Renal pelvis (tissue), 4 donors: Measurements from ENCODE around the gene SKIDA1. TPM values are rescaled to one million over a fixed set of nuclear protein-coding genes. Genes with fewer than 3 reads are reported as not detected.
A peak's percentile ranks its signal among the peaks of the same experiment; 100 is the strongest.

Experiments used
- DNase-seq: peaks from one replicate; pipeline ENCODE4 v3.0.0-alpha.2; 2013
- polyA plus RNA-seq, 3 donors: library from polyadenylated mRNA; unstranded; fragments of 120-200 nt; gene quantifications; one replicate each; pipeline ENCODE4 v1.2.1, GENCODE V29; 2013; ENCODE audit not compliant: insufficient read length in 3 of 3

The SKIDA1 gene
- polyA plus RNA-seq, 3 donors, result 11.8 to 14.4 (median 13.6) TPM

DNA sequence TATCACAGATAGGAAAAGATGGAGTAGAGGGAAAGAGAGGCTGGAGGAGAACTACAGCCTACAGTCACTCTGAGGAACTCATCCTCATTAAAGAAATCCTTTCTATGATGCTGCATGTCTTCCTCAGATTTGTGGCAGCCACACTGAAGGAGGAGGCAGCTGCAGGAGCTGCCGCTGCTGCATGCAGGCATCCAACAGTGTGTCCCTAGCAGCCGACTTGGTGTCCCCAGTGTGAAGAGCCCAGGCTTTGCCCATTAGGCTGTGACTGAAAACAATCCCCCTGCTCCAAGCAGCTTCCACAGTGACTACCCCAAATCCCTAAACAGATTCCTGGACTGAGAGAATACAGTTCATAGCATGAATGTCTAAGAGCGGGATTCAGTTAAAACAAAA, 23.1 kb downstream of the SKIDA1 start:
- DNase-seq, result no peak

DNA sequence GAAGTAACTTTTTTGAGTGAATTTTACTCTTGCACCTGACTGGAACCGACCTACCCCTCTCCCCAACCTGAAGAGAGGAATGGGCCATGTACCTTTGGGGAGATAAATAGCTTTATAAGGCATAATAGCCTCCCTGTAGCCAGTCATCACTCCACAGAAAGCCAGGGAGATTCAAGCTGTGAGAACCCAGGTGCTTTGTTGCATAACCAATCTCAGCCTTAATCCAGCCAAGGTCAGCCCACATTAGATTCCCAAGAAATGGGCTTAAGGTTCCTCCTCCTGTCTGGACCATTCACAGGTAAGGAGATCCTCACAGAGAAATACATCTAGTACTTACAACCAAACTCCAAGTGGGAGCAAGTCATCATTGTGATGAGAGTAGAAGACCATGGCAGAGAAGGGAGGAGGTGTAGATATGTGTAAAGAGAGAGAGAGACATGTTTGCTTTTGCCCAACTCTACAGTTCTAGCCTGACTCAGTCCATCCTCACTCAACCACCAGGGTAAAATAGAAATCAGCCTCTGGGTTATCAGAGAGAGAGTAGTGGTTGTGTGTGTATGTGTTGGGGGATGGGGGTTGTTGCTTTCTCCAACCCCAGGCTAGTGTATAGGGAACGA, 23.6 kb downstream of the SKIDA1 start:
- DNase-seq, result no peak

DNA sequence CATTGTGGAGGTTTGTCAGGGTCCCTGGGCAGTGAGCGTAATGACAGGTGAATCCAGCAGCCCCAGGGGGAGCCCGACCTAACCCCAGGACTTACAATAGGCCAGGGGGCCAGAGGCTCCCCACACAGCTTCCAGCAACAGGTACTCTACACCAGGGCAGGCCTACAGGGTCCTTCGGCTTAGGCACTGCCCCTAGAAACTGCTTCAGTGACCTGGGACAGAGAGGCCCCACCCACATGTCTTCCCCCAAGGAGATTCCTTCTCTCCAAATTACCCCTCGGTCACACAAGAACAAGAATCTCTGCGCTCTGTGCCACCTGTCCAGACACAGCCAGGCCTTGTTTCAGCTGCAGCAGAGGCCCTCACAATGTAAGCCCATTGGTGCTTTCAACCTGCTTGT, 24.4 kb downstream of the SKIDA1 start:
- DNase-seq, result no peak

DNA sequence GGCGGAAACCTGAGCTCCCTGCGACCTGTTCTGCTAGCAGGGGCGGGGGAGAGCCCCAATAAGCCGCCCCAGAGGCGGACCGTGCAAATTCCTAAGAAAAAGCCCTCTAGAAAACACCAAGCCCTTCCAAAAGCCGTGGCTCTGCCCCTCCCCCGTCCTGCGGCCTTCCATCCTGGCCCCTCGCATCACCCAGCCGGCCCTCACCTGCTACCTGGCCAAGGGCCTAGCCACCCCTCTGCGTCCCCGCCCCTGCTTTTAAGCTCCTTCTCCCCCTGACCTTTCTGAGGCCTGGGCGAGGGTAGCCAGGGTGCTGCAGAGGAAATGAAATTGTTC, 24.9 kb downstream of the SKIDA1 start:
- no peak for DNase-seq

DNA sequence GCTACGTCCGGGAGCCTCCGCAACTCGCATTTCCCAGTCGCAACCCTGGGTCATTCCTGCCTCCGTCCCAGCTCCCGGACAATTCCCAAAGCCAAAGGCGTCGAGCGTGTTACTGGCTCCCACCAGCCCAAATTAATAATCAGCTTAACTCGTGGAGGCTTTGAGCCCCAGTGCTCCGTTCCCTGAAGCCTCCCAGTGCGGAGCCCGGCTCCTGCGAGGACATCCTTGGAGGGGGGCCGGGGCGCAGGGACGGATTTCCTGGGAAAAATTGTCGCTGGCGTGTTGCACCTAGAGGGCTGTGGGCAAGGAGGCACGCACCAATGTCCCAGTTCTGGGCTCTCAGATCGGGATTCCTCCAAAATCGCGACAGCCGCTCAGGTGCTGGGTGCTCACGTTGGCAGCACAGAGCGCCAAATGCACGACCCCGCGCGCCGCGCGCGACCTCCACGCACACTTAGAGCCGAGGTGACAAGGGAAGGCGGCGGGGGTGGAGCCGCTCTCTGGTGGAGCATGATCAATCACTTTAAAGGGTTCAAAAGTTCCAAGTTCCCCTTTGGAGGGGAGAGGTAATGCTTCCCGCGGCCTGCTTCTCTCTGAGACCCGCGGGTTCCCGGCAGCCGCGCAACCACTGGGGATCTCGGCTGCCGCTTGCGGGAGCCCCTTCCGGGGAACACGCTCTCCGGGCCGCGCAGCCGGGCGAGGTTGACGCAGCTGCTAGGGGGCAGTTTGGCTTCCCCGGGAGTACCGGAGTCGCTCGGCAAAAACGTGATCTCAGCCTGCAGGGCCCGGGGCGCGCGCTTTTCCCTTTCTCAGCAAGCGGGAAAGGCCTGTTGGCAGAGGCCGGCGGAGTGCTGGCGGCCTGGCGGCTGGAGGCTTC, 25.5 kb downstream of the SKIDA1 start:
- no peak for DNase-seq

DNA sequence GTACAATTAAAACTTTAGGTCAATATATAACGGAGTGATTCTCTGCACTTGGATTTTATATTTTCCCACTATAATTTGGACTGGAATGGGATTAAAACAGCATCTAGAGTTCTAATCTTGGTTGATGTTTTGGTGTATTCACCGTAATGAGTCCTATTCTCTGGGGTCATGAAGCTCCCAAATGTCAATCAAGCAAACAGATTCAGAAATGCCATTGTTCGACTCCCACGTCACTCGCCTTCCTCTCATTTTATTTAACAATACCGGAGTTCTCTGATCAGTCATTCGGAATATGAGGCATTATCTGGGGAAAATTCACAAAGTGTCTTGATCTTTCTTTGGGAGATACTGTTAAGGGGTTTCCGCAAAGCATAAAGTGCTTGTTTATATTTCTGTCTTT, 26.5 kb downstream of the SKIDA1 start:
- no peak for DNase-seq

DNA sequence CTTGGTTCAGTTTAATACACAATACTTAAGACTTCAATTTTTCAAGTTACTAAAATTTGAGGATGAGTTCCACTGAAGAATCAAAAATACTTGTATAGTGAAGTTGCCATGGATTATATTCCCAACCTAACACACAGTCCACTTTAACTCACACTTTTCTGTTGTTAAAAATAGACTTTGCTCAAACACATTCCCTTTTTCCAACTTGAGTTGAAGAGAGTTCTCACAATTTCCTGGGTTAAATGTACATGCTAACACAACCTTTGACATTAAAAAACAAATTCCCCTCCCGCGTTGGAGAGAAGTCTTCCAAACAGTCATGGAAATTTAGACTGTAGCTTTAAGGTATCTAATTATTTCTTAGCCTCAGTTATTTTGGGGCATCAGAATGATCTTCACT, 27.1 kb downstream of the SKIDA1 start:
- no peak for DNase-seq

DNA sequence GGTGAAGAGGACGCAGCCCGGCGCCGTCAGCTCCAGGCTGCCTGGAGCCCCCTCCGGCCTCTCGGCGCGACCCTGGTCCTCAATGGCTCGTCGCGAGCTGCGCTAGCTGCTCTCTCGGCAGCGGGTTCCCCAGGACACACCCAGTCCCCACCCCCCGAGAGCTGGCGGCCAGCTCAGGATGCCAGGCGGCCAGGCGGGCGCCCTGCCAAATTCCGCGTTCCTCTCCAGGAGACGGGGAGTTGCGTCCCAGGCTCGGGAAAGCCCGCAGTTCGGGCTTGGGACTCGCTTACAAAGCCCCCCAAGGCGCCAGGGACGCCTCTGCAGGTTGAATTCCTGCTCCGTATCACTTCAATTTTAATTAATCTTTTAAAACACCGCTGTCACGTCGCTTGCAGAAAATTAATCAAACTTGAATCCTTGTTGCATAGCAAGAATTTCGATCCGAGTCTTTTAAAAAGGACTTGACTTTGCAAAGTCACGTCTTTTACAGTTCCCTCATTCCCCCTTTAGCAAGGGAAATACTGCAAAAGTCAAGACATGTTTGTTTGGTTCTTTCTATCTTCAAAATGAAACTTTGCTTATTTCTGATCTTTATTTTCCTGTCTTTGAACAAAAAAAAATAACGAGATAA, 28.2 kb downstream of the SKIDA1 start:
- DNase-seq, result peak; percentile 93

DNA sequence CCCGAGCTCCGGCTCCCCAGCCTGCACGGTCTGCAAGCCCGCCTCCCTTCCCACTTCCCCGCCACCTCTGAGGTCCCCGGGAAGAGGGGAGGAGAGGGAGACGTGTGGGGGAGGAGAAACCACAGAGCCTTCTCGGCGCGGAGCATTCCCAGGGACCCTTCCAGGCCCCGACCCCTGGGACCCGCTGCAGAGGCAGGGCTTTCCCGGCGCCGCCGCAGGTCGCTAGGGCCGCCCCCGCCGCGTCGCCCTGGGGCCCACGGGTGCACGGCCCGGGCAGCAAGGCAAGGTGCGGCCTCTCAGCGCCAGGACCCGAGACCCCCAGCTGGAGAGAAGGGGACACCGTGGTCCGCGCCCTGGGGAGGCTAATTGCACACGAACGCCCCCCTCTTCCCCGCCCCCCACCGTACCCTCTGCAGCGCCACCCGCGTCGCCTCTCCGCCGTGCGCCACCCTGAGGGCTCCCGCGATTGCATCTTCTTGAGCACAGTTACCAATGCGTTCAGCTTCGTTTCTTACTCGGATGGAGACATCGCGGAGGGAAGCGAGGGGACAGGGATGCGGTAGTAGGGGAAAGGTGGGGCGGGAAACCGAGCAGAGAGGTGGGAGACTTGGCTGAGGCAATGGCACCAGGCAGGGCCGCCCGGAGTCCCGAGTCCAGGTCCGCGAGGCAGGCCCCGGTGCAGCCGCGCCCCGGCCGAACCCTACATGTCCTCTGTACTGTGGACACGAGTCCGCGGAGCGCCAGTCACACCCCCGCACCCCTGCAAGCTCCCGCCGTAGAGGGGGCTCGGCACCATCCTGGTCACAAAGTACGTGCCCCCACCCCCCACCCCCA, 28.9 kb downstream of the SKIDA1 start:
- DNase-seq, result no peak

DNA sequence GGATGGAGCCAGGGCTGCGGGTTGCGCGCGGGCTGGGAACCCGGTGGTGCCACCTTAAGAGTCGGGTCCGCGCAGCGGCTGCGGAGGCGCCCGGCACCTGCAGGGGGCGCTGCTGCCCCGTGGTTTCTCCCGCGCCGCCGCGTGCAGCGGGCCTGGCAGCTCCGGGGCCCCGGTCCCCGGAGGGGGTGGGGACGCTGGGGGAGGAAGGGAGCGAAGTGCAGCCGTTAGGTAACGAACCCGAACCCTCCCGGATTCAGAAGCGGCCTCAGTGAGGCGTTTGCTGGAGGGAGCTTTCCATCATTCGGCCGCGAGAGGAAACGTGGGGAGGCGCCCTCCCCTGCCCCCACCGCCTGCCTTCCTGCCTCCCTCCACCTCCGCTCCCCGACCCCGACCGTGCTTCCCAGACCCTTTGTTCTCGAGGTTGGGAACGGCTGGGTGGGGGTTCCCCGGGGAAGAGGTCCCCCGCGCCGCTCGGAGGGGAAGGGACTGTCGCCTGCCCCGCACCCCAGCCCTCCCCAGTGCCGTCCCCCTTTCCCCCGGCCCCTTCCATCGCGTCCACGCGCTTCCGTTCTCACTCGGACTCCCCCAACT, 29.6 kb downstream of the SKIDA1 start:
- DNase-seq, result peak; percentile 96

DNA sequence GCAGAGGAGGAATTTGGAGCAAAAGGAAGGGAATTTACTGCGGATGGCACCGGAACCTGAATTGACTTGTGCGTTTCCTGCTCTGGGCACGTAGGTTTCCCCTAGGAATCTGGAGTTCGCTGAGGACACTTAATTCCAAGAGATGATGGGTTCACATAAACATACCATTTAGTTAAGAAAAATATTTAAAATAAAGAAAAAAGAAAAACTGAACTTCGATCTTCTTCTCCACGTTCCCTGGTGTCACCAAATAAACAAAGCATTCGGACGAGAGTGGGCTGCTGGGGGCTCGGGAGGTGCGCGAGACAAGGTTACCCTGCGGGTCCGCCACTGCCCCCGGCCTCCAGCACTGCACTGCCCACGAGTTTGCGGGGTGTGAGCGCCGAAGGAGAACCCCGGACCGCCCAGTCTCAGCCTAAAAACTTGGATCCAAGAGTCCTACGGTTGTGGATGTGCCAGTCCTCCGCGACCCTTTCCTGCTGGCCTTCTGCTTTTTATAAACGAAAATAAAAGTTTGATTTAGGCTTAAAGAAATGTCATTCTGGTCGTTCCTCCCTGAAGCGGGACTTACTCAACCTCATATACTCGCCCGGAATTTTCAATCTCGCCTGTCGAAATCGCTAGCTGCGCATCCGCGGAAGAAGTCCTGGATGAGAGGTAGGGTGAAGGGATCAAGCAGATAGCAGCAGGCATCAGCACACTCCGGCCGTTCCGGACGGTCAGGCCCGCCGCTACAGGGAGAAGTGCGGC, 30.3 kb downstream of the SKIDA1 start:
- no peak for DNase-seq

DNA sequence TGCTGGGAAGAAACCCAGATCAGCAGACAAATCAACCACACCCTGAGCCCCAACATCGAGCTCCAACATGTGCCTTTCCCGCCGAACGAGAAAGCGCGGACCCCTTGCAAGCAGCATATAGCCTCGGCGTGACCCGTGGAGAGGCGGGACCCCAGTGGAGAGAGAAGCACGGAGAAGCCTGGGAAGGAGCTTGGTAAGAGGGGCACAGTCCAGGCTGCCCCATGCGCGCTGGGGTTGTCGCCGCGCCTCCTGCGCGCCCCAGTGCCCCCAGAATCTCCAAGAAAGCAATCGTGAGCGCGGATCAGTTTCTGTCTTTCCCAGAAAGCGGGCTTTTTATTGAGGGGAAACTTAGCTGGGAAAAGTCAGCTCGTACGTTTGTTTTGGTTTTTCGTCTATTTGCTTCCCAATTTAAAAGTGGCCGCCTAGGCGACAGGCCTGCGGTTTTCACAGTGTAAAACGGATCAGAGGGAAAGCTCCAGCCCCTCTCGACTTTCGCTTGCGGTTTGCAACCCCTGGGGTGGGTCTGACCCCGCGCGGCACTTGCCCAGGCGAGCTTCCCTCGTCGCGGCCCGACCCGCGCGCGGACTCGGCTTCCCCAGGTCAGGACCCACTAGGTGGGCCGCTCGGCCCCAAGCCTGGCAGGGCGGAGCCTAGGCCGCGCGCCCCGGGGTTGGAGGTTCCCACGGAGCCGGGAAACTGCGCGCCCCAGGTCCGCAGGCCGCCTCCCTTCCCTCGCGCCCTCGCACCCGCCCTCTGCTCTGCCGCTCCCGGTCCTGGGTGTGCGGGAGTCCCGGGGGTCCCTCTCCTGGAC, 31.1 kb downstream of the SKIDA1 start:
- no peak for DNase-seq

DNA sequence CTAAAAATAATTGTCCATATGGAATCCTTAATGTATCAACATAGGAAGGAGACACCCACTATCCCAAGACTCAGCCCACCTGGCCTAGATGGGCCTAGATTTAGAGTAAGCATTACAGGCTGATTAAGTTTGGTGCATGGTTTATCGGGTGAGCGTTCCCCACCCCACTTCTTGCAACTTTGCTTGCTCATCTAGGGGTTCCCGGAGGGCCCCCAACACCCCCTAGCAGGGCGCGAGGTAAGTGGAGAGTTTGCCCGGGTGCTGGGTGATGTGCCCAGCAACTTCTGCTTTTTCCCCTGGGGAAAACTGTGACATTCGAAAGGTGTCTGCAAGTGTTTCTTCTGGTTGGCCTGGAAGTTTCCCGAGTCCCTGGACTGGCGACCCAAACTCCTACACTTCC, 31.7 kb downstream of the SKIDA1 start:
- no peak for DNase-seq

DNA sequence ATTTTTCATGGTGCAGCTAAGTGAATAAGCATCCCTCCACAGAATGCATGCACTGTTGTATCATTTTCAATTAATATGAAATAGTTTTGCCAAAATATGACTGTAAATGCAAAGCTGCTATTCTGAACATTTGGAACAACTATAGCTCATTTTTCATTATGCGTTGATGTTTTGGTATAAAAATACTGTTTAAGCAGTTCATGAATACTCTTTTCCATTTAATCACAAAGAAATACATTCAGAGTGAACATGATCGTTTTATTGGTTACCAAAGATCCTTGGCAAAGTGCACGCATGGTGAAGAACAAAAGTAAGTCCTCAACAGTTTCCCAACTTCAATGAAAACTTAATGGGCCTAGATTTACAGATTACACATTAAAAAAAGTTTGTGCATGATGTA, 33.1 kb downstream of the SKIDA1 start:
- no peak for DNase-seq

DNA sequence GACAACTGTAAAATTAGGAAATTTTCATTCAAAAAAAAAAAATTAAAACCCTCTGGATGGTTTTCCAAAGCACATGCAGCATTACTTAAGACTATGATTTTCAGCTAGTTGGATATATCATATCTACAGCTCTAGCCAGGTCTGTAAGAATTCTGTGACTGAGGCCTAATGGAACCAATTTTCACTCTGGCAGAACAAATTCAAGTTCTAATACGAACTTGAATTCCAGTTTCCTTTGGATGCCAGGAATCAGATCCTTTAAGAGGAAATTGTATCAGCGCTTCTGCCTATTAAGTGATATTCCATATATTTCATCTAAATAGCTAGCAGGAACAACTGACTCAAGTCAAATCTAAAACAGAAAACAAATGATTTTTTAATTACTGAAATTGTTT, 34.8 kb downstream of the SKIDA1 start:
- DNase-seq, result no peak

DNA sequence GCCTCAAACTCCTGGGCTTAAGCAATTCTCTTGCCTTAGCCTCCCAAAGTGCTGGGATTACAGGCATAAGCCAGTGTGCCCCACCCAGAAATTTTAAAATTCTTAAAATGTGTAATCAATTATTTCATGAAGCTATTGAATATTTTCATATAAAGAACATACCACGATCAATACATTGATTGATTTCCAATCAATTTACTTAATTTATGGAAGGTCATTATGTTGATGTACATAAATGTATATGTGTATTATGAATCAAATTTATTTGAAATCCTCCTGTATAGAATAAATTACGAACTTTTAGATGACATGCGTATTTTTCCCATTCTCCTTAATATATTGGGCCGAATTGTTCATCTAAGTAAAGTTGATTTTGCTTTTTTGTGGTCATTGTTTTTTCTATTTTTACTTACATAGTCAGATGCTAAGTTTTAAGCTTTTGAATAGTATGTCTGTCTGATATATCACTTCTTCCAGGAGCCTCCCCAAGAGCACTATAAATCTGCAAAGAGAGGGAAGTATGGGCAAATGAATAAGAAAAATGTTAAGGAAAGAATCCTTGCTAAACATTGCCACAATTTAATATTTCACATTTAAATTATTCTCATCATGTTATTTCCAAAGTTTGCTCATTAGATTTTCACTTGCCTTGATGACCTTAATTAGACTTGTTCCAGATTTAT, 35.3 kb downstream of the SKIDA1 start:
- DNase-seq, result no peak

DNA sequence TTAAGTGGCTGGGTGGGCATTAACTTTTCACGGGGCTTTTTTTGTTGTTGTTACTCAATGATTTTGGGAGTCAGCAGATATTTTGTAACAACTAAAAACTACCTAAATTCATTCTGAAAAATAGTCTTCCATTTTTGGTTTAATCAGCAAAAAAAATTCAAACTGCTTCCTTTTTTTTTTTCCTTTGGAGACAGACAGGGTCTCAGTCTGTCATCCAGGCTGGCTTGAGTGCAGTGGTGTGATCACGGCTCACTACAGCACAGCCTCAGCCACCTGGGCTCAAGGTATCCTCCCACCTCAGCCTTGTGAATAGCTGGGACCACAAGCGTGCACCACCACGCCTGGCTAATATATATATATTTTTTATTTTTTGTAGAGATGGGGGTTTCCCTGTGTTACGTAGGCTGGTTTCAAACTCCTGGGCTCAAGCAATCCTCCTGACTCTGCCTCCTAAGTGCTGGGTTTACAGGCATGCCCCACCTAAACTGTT, 36.5 kb downstream of the SKIDA1 start:
- no peak for DNase-seq

DNA sequence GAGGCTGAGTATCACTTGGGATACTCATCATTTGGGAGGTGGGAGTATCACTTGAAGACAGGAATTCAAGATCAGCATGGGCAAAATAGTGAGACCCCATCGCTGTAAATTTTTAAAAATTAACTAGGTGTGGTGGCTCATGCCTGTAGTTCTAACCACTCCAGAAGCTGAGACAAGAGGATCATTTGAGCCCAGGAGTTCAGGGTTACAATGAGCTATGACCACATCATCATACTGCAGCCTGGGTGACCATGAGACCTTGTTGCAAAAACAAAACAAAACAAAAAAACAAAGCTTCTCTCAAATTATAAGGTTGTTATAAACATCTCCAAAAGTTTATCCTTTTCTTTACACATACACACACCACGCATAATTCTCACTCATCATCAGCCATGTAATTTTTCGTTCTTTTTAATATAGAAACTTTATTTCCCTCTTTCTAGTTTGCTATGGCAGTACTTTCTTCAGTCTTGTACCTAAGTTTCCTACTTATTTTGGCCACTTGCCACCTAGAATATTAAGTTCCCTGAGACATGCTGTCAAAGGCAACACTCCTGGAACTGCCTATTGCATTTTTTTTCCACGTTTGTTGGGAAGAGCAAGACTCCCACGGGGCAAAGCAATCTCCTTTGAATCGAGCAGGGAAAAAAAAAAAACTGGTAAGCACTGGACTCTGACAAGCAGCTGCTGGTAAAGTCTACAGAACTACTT, 37.1 kb downstream of the SKIDA1 start:
- no peak for DNase-seq
